Endothelial cell of umbilical vein (primary cell): ENCODE results near the gene AMFR. TPM values are rescaled to one million over a fixed set of nuclear protein-coding genes. Genes with fewer than 3 reads are reported as not detected.

Experiments used
- BruUV-seq: library from RNA; stranded (reverse); fragments of 400-500 nt; replicated peaks from 2 replicates; lab custom pipeline; 2021; lab: Mats Ljungman, UMichigan
- CTCF ChIA-PET: fragments of 300-600, 350-600 bp; sonication (Branson Sonifier 250); formaldehyde crosslinking; loops from one replicate; lab custom pipeline; 2021; ENCODE audit warnings: antibody characterized with exemption, inconsistent platforms; lab: Charles Lee
- POLR2A ChIA-PET: fragments of 300-600, 350-600 bp; sonication (Branson Sonifier 250); formaldehyde crosslinking; loops from one replicate; lab custom pipeline; 2021; ENCODE audit warnings: antibody characterized with exemption, inconsistent platforms; lab: Charles Lee
- DNase-seq: peaks from one replicate; pipeline ENCODE4 v3.0.0-alpha.2; 2011; ENCODE audit warnings: low read depth, low spot score
- FAIRE-seq: peaks from 2 replicates; lab custom pipeline; 2011; peaks lifted over from hg19 to GRCh38; lab: Jason Lieb, UNC
- H2AFZ ChIP-seq: 2 replicates; pipeline ENCODE4 v1.6.0; 2012; ENCODE audit warnings: low read depth, low read length, control low read depth, inconsistent platforms
- H3K27ac ChIP-seq: 2 replicates; pipeline ENCODE4 v1.5.1; 2011; ENCODE audit warnings: low read depth, mild to moderate bottlenecking, control low read depth, low read length, moderate library complexity; ENCODE audit not compliant: insufficient read depth
- H3K27me3 ChIP-seq, 2 experiments: 2 replicates each; pipeline versions ENCODE4 v1.6.0 to v1.6.1; 2011; ENCODE audit warnings: low read length in 2 of 2, mixed read lengths in 1 of 2; ENCODE audit not compliant: control insufficient read depth in 2 of 2, insufficient read depth in 2 of 2
- H3K36me3 ChIP-seq, 2 experiments: 2 replicates in 1 of 2; 3 replicates in 1 of 2; pipeline ENCODE4 v1.5.1; 2011; ENCODE audit warnings: low read length in 2 of 2, mild to moderate bottlenecking in 1 of 2, moderate library complexity in 1 of 2; ENCODE audit not compliant: control insufficient read depth in 2 of 2, insufficient read depth in 2 of 2; ENCODE audit errors: extremely low read depth in 1 of 2
- H3K4me1 ChIP-seq: 3 replicates; pipeline ENCODE4 v1.5.1; 2011; ENCODE audit warnings: mild to moderate bottlenecking, low read length; ENCODE audit not compliant: control insufficient read depth, insufficient read depth; ENCODE audit errors: extremely low read depth
- H3K4me2 ChIP-seq: 2 replicates; pipeline ENCODE4 v1.6.1; 2011; ENCODE audit warnings: low read length, control low read depth, mixed read lengths; ENCODE audit not compliant: insufficient read depth
- H3K4me3 ChIP-seq, 3 experiments: fragments of 200-600 bp in 1 of 3; sonication (generic), shearing (Covaris generic) in 1 of 3; replicated peaks in 1 of 3; 2 replicates each; pipeline ENCODE4 v1.5.1; 2011 to 2016; ENCODE audit warnings: control low read depth in 3 of 3, low read length in 3 of 3, mild to moderate bottlenecking in 2 of 3, inconsistent platforms in 1 of 3, low read depth in 1 of 3, moderate library complexity in 1 of 3; ENCODE audit not compliant: insufficient read depth in 1 of 3
- H3K79me2 ChIP-seq: 2 replicates; pipeline ENCODE4 v1.6.0; 2012; ENCODE audit warnings: low read length, inconsistent platforms; ENCODE audit not compliant: control insufficient read depth, insufficient read depth
- H3K9ac ChIP-seq: replicated peaks from 2 replicates; pipeline ENCODE3; 2011; ENCODE audit warnings: low read length, control low read depth; ENCODE audit not compliant: insufficient read depth; ENCODE audit errors: extremely low read depth
- H3K9me1 ChIP-seq: replicated peaks from 3 replicates; pipeline ENCODE4 v1.6.0; 2011; ENCODE audit warnings: mild to moderate bottlenecking, low read length; ENCODE audit not compliant: control insufficient read depth, insufficient read depth; ENCODE audit errors: extremely low read depth
- H3K9me3 ChIP-seq: replicated peaks from 2 replicates; pipeline ENCODE4 v1.5.1; 2012; ENCODE audit warnings: low read length, inconsistent platforms; ENCODE audit not compliant: control insufficient read depth, insufficient read depth
- H4K20me1 ChIP-seq: replicated peaks from 2 replicates; pipeline ENCODE3; 2011; ENCODE audit warnings: mild to moderate bottlenecking, low read length; ENCODE audit not compliant: control insufficient read depth, insufficient read depth; ENCODE audit errors: extremely low read depth
- EZH2 ChIP-seq: IDR thresholded peaks from 2 replicates; pipeline ENCODE4 v1.6.1; 2012; ENCODE audit warnings: borderline replicate concordance, low read depth, mild to moderate bottlenecking, moderate library complexity, low read length, inconsistent platforms; ENCODE audit not compliant: severe bottlenecking
- FOS ChIP-seq: IDR thresholded peaks from 2 replicates; pipeline ENCODE4 v1.6.1; 2011; ENCODE audit warnings: mild to moderate bottlenecking, low read length, moderate library complexity, borderline replicate concordance; ENCODE audit not compliant: insufficient read depth
- GATA2 ChIP-seq: IDR thresholded peaks from 2 replicates; pipeline ENCODE4 v1.7.0; 2011; ENCODE audit warnings: low read depth, mild to moderate bottlenecking, moderate library complexity, mixed read lengths, low read length; ENCODE audit not compliant: insufficient read length, insufficient read depth
- JUN ChIP-seq: IDR thresholded peaks from 2 replicates; pipeline ENCODE4 v1.6.1; 2011; ENCODE audit warnings: borderline replicate concordance, low read depth; ENCODE audit not compliant: insufficient read length, insufficient read depth
- MAX ChIP-seq: IDR thresholded peaks from 2 replicates; pipeline ENCODE4 v1.6.1; 2011; ENCODE audit not compliant: insufficient read depth, insufficient read length
- MYC ChIP-seq: IDR thresholded peaks from one replicate; pipeline ENCODE4 v1.6.1; 2011; ENCODE audit warnings: mild to moderate bottlenecking, low read depth, low read length
- POLR2A ChIP-seq: IDR thresholded peaks from 2 replicates; pipeline ENCODE4 v1.6.1; 2012; ENCODE audit warnings: low read depth, mild to moderate bottlenecking, control low read depth, low read length
- POLR2AphosphoS5 ChIP-seq: IDR thresholded peaks from 2 replicates; pipeline ENCODE4 v1.6.1; 2012; ENCODE audit warnings: low read depth, mild to moderate bottlenecking, control low read depth, low read length, moderate library complexity; ENCODE audit not compliant: insufficient read depth
- dilution Hi-C: fragments of 300-500 bp; cut with MboI; formaldehyde crosslinking; loops from one replicate; pipeline ENCODE4 v1.15.0; 2019; ENCODE audit warnings: low sequenced_read_pairs; ENCODE audit not compliant: extremely low pct_ligation_motif_present
- intact Hi-C: fragments of 100-400 bp; cut with micrococcal nuclease; formaldehyde crosslinking; loops from one replicate; pipeline ENCODE4 v1.10.0; 2022
- polyA plus RNA-seq, 4 experiments: library from polyadenylated mRNA; depleted of rRNA in 3 of 4; stranded (reverse) in 3 of 4; unstranded in 1 of 4; fragments of >200 nt; gene quantifications; 2 replicates each; pipeline versions ENCODE4 v1.2.1 to v1.2.3, GENCODE V29; 2011 to 2012; ENCODE audit warnings: missing spikeins in 1 of 4
- total RNA-seq: library from RNA; stranded (reverse); gene quantifications from 2 replicates; pipeline ENCODE4 v1.2.3, GENCODE V29; 2021
- TF ChIP-seq, protein P1 (sequence below), 2 donors: IDR thresholded peaks; 1 replicate in 1 of 2; 2 replicates in 1 of 2; pipeline ENCODE4 v1.5.1; 2011; ENCODE audit warnings: low read length in 2 of 2, mild to moderate bottlenecking in 2 of 2, moderate library complexity in 2 of 2, control low read depth in 1 of 2, inconsistent platforms in 1 of 2, low read depth in 1 of 2; ENCODE audit not compliant: insufficient read depth in 1 of 2; ENCODE audit errors: extremely low read depth in 1 of 2

Gene AMFR
- total and polyA plus RNA-seq, 2 donors (not counting 3 experiments of a cell fraction or from before 2014, with no cell fraction given): 66.5 to 71.7 TPM

GRCh38 chr16:56315955-56316354, 109.4 kb downstream of the AMFR start:
- dilution Hi-C loops (no loop called here), intact Hi-C loops (loop anchor here (10.0 kb wide), 3 partner anchors 121 to 471 kb away; partner anchors contain the start of gene GNAO1)
- Histone ChIP-seq H3K36me3 (no peaks in the 10 kb centered on the region), H3K9me3 (no peaks in the 10 kb centered on the region), H3K4me1 (no peaks in the 10 kb centered on the region), H2AFZ (no peak overlapping the region), H4K20me1 (no peaks in the 10 kb centered on the region), H3K79me2 (no peaks in the 10 kb centered on the region), H3K9me1 (no peaks in the 10 kb centered on the region), H3K27me3 (peaks cover 4 to 6% of the 10 kb centered on the region in 2 experiments), H3K27ac (no peak overlapping the region), H3K4me3 (no peak overlapping the region), H3K4me2 (no peak overlapping the region), H3K9ac (no peak overlapping the region)
- ChIA-PET POLR2A (no interaction called here), CTCF (interaction anchor here (2.0 kb wide), 1 partner anchor 41 kb away, joined by 4 read pairs; no protein-coding TSS in a partner anchor)
- BruUV-seq: no TSS peak
- no peak for DNase-seq
- TF ChIP-seq JUN (no peak), MYC (no peak), GATA2 (no peak), POLR2A (no peak), MAX (no peak), EZH2 (no peak), FOS (no peak), POLR2AphosphoS5 (no peak)
- TF ChIP-seq, protein P1, sequence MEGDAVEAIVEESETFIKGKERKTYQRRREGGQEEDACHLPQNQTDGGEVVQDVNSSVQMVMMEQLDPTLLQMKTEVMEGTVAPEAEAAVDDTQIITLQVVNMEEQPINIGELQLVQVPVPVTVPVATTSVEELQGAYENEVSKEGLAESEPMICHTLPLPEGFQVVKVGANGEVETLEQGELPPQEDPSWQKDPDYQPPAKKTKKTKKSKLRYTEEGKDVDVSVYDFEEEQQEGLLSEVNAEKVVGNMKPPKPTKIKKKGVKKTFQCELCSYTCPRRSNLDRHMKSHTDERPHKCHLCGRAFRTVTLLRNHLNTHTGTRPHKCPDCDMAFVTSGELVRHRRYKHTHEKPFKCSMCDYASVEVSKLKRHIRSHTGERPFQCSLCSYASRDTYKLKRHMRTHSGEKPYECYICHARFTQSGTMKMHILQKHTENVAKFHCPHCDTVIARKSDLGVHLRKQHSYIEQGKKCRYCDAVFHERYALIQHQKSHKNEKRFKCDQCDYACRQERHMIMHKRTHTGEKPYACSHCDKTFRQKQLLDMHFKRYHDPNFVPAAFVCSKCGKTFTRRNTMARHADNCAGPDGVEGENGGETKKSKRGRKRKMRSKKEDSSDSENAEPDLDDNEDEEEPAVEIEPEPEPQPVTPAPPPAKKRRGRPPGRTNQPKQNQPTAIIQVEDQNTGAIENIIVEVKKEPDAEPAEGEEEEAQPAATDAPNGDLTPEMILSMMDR (IDR thresholded peaks at IDR 0.05; ENCODE audit: extremely low read depth in 1 of 2, insufficient read depth in 1 of 2, low read depth in 1 of 2, low read length in 2 of 2): no peak
- FAIRE-seq: no peak
